ENCODE data around the gene ACBD4. TPM values are rescaled to one million over a fixed set of nuclear protein-coding genes. Genes with fewer than 3 reads are reported as not detected.

The ACBD4 gene
- total and polyA plus RNA-seq, 2 donors (not counting 3 experiments of a cell fraction or from before 2014, with no cell fraction given): 4.5 to 7.5 TPM

GRCh38 chr17:45135978-45136791 is 698 bp downstream of the ACBD4 start:
- no peak for DNase-seq (ENCODE audit: low read depth, low spot score)
- no peaks in the 10 kb centered on the region for H3K36me3 ChIP-seq (ENCODE audit: control insufficient read depth in 2 of 2, extremely low read depth in 1 of 2, insufficient read depth in 2 of 2, low read length in 2 of 2)
- ChIA-PET CTCF (interaction anchor here (0.5 to 6.4 kb wide), 94 partner anchors 11 to 1356 kb away, joined by 3 to 476 read pairs (median 5); partner anchors contain the start of genes C1QL1, CFAP97D1, DCAKD and EFTUD2), POLR2A (interaction anchor here (1.0 to 1.7 kb wide), 4 partner anchors 10 to 61 kb away, joined by 6 to 58 read pairs (median 9); partner anchors contain the start of genes HEXIM1 and HEXIM2)
- peak overlapping the region; percentile 77 for H2AFZ ChIP-seq (ENCODE audit: low read depth, low read length)
- no peak for FAIRE-seq
- intact Hi-C loops (cut with micrococcal nuclease): loop anchor here (1.0 kb wide), 4 partner anchors 12 to 99 kb away; partner anchors contain the start of genes HEXIM1 and HEXIM2
- H3K9ac ChIP-seq (replicated peaks; ENCODE audit: extremely low read depth, insufficient read depth, low read length): peak overlapping the region; percentile 22
- TF ChIP-seq GATA2 (IDR thresholded peaks at IDR 0.05; ENCODE audit: insufficient read depth, insufficient read length, low read depth, low read length): no peak
- peak overlapping the region; percentile 3 to 69 (median 53) for H3K4me3 ChIP-seq (replicated peaks in 1 of 3; ENCODE audit: insufficient read depth in 1 of 3, low read depth in 1 of 3, low read length in 3 of 3)
- H3K4me1 ChIP-seq (ENCODE audit: control insufficient read depth, extremely low read depth, insufficient read depth, low read length): peaks cover 16% of the 10 kb centered on the region
- H3K9me3 ChIP-seq (replicated peaks; ENCODE audit: control insufficient read depth, insufficient read depth, low read length): no peaks in the 10 kb centered on the region
- peaks cover 1% of the 10 kb centered on the region for H3K79me2 ChIP-seq (ENCODE audit: control insufficient read depth, insufficient read depth, low read length)
- peak overlapping the region; percentile 79 for H3K4me2 ChIP-seq (ENCODE audit: insufficient read depth, low read length)
- no peaks in the 10 kb centered on the region for H4K20me1 ChIP-seq (replicated peaks; ENCODE audit: control insufficient read depth, extremely low read depth, insufficient read depth, low read length)
- H3K27me3 ChIP-seq (ENCODE audit: control insufficient read depth in 2 of 2, insufficient read depth in 2 of 2, low read length in 2 of 2): no peaks in the 10 kb centered on the region
- no peaks in the 10 kb centered on the region for H3K9me1 ChIP-seq (replicated peaks; ENCODE audit: control insufficient read depth, extremely low read depth, insufficient read depth, low read length)
- no TSS peak for BruUV-seq (replicated peaks)
- H3K27ac ChIP-seq (ENCODE audit: insufficient read depth, low read depth, low read length): peak overlapping the region; percentile 14
- dilution Hi-C loops (cut with MboI; ENCODE audit: extremely low pct_ligation_motif_present, low sequenced_read_pairs): no loop called here

- ChIA-PET CTCF (interaction anchor here (0.8 to 6.4 kb wide), 4 partner anchors 11 to 257 kb away, joined by 3 to 476 read pairs (median 200); partner anchors contain the start of gene HEXIM1), POLR2A (no interaction called here)
- Histone ChIP-seq H2AFZ (ENCODE audit: low read depth, low read length) (no peak overlapping the region), H3K79me2 (ENCODE audit: control insufficient read depth, insufficient read depth, low read length) (no peaks in the 10 kb centered on the region), H3K9ac (replicated peaks; ENCODE audit: extremely low read depth, insufficient read depth, low read length) (no peak overlapping the region), H3K4me3 (replicated peaks in 1 of 3; ENCODE audit: insufficient read depth in 1 of 3, low read depth in 1 of 3, low read length in 3 of 3) (no peak overlapping the region), H3K27ac (ENCODE audit: insufficient read depth, low read depth, low read length) (no peak overlapping the region), H3K9me3 (replicated peaks; ENCODE audit: control insufficient read depth, insufficient read depth, low read length) (no peaks in the 10 kb centered on the region), H3K4me2 (ENCODE audit: insufficient read depth, low read length) (no peak overlapping the region), H3K27me3 (ENCODE audit: control insufficient read depth in 2 of 2, insufficient read depth in 2 of 2, low read length in 2 of 2) (no peaks in the 10 kb centered on the region), H3K9me1 (replicated peaks; ENCODE audit: control insufficient read depth, extremely low read depth, insufficient read depth, low read length) (no peaks in the 10 kb centered on the region), H3K4me1 (ENCODE audit: control insufficient read depth, extremely low read depth, insufficient read depth, low read length) (peaks cover 10% of the 10 kb centered on the region), H4K20me1 (replicated peaks; ENCODE audit: control insufficient read depth, extremely low read depth, insufficient read depth, low read length) (no peaks in the 10 kb centered on the region), H3K36me3 (ENCODE audit: control insufficient read depth in 2 of 2, extremely low read depth in 1 of 2, insufficient read depth in 2 of 2, low read length in 2 of 2) (no peaks in the 10 kb centered on the region)
- TF ChIP-seq POLR2AphosphoS5 (IDR thresholded peaks at IDR 0.05; ENCODE audit: insufficient read depth, low read depth, low read length) (no peak), JUN (IDR thresholded peaks at IDR 0.05; ENCODE audit: borderline replicate concordance, insufficient read depth, insufficient read length, low read depth) (no peak), MAX (IDR thresholded peaks at IDR 0.05; ENCODE audit: insufficient read depth, insufficient read length) (no peak), GATA2 (IDR thresholded peaks at IDR 0.05; ENCODE audit: insufficient read depth, insufficient read length, low read depth, low read length) (no peak), CTCF (IDR thresholded peaks at IDR 0.05; ENCODE audit: extremely low read depth in 1 of 2, insufficient read depth in 1 of 2, low read depth in 1 of 2, low read length in 2 of 2) (no peak), FOS (IDR thresholded peaks at IDR 0.05; ENCODE audit: borderline replicate concordance, insufficient read depth, low read length) (no peak), EZH2 (IDR thresholded peaks at IDR 0.05; ENCODE audit: borderline replicate concordance, low read depth, low read length, severe bottlenecking) (no peak), MYC (IDR thresholded peaks at IDR 0.05; ENCODE audit: low read depth, low read length) (no peak), POLR2A (IDR thresholded peaks at IDR 0.05; ENCODE audit: low read depth, low read length) (no peak)
- FAIRE-seq: no peak
- intact Hi-C loops (cut with micrococcal nuclease): no loop called here
- dilution Hi-C loops (cut with MboI; ENCODE audit: extremely low pct_ligation_motif_present, low sequenced_read_pairs): no loop called here
- BruUV-seq (replicated peaks): no TSS peak
- DNase-seq (ENCODE audit: low read depth, low spot score): no peak
These were observed 1.5 kb downstream of the ACBD4 start for GRCh38 chr17:45136846-45137560.
